Epithelial cell of proximal tubule (primary cell): ENCODE results near the gene CHST3. TPM values are rescaled to one million over a fixed set of nuclear protein-coding genes. Genes with fewer than 3 reads are reported as not detected.
A peak's percentile ranks its signal among the peaks of the same experiment; 100 is the strongest.

Experiments
- DNase-seq: peaks from one replicate; pipeline ENCODE4 v3.0.0-alpha.2; 2011; ENCODE audit warnings: low read depth
- H3K4me3 ChIP-seq: 2 replicates; pipeline ENCODE4 v1.5.1; 2011; ENCODE audit warnings: low read depth, mild to moderate bottlenecking, low read length
- CTCF ChIP-seq: conservative IDR thresholded peaks from 2 replicates; pipeline ENCODE4 v1.5.1; 2012; ENCODE audit warnings: low read depth, mild to moderate bottlenecking, low read length
- total RNA-seq: library from RNA; depleted of rRNA; stranded (reverse); fragments of >200 nt; gene quantifications from 2 replicates; pipeline ENCODE4 v1.2.3, GENCODE V29; 2015

Gene CHST3
- total RNA-seq, 1 donor from 2014 or later = 20.5 TPM

- no peak for TF ChIP-seq CTCF
- H3K4me3 ChIP-seq = no peak overlapping the region
- DNase-seq = no peak
Observed at GRCh38 chr10:72045586-72045985, 81.4 kb downstream of the CHST3 start.

- peak; percentile 45 for DNase-seq
- TF ChIP-seq CTCF = peak; percentile 100
- no peak overlapping the region for H3K4me3 ChIP-seq
Observed at GRCh38 chr10:72048450-72049124, 84.4 kb downstream of the CHST3 start.

- H3K4me3 ChIP-seq = no peak overlapping the region
- no peak for DNase-seq
- no peak for TF ChIP-seq CTCF
Observed at GRCh38 chr10:72049472-72049871, 85.3 kb downstream of the CHST3 start.

GRCh38 chr10:72049969-72050781 is 86.0 kb downstream of the CHST3 start:
- no peak for DNase-seq
- TF ChIP-seq CTCF = no peak

GRCh38 chr10:72050873-72051272 is 86.7 kb downstream of the CHST3 start:
- H3K4me3 ChIP-seq = no peak overlapping the region
- DNase-seq = no peak
- TF ChIP-seq CTCF = no peak

More at GRCh38 chr10:72049969-72050781, 86.0 kb downstream of the CHST3 start:
- H3K4me3 ChIP-seq = no peak overlapping the region

GRCh38 chr10:72053690-72054089 is 89.5 kb downstream of the CHST3 start:
- no peak overlapping the region for H3K4me3 ChIP-seq
- no peak for DNase-seq
- TF ChIP-seq CTCF = no peak
